A549 (cell line): Measurements from ENCODE around the gene P2RX4.

ENCODE experiments used
- CHD2 ChIP-seq: fragments of 150-350 bp; IDR thresholded peaks from 2 replicates; pipeline ENCODE4 v1.6.1; 2014; ENCODE audit warnings: low read length; ENCODE audit not compliant: partially characterized antibody
- CTCF ChIP-seq: fragments of >200 bp; sonication (Bioruptor Twin); formaldehyde crosslinking; IDR thresholded peaks from 3 replicates; pipeline ENCODE4 v1.5.1; 2016
- MAZ ChIP-seq: fragments of 150-350 bp; IDR thresholded peaks from 2 replicates; pipeline ENCODE4 v1.6.1; 2014; ENCODE audit warnings: antibody characterized with exemption, low read depth, low read length, borderline replicate concordance
- PBX3 ChIP-seq: IDR thresholded peaks from 2 replicates; pipeline ENCODE4 v1.6.1; 2012
- POLR2A ChIP-seq: IDR thresholded peaks from 2 replicates; pipeline ENCODE4 v1.6.1; 2012; ENCODE audit warnings: mild to moderate bottlenecking, low read length

DNA sequence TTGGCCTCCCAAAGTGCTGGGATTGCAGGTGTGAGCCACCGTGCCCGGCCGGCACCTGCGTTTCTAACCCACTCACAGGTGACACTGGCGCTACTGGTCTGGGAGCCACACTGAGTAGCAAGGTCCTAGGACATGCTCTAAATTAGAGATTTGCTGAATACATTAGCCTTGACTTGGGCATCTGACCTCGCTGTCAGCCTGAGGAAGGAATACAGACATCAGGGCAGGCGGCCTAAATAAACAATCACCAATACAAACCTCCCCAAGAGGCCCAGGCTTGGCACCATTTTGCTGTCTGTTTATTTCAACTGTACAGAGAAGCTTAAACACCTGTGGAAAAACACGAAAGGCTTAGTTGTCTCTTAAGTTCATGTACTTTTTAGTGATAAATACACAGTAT lies 27.5 kb downstream of the P2RX4 start:
- TF ChIP-seq POLR2A: no peak
- no peak for TF ChIP-seq CTCF
- TF ChIP-seq CHD2: no peak
- TF ChIP-seq MAZ: no peak
- TF ChIP-seq PBX3: no peak
